Fibroblast of pulmonary artery (primary cell): ENCODE measurements around the gene KATNA1.

Experiments used
- DNase-seq: peaks from one replicate; pipeline ENCODE4 v3.0.0-alpha.2; 2010; ENCODE audit warnings: low read depth
- H3K4me3 ChIP-seq: replicated peaks from 2 replicates; pipeline ENCODE4 v1.5.1; 2011; ENCODE audit warnings: low read depth, mild to moderate bottlenecking, control low read depth, low read length, moderate library complexity
- CTCF ChIP-seq: IDR thresholded peaks from 2 replicates; pipeline ENCODE4 v1.5.1; 2011; ENCODE audit warnings: mild to moderate bottlenecking, control low read depth, low read length, inconsistent platforms; ENCODE audit errors: missing control alignments

KATNA1 gene

GRCh38 chr6:149648148-149649145 lies at the start of gene KATNA1:
TSS of gene KATNA1 (minus strand) at chr6:149648714. CDS start at chr6:149638547, 10,167 bp downstream.
- TF ChIP-seq CTCF: no peak
- DNase-seq: peak; percentile 72
- H3K4me3 ChIP-seq: peak within 1 kb of the TSS; percentile 69

GRCh38 chr6:149698175-149698574 lies 49.7 kb upstream of the KATNA1 start:
- H3K4me3 ChIP-seq: no peak overlapping the region
- no peak for TF ChIP-seq CTCF
- no peak for DNase-seq

- no peak overlapping the region for H3K4me3 ChIP-seq
- TF ChIP-seq CTCF: no peak
- DNase-seq: peak; percentile 38
These were observed 48.4 kb upstream of the KATNA1 start for GRCh38 chr6:149696901-149697300.

- no peak for DNase-seq
- H3K4me3 ChIP-seq: no peak overlapping the region
- TF ChIP-seq CTCF: no peak
These were observed 46.4 kb upstream of the KATNA1 start for GRCh38 chr6:149694921-149695320.

GRCh38 chr6:149691201-149691600 lies 42.7 kb upstream of the KATNA1 start:
- no peak overlapping the region for H3K4me3 ChIP-seq
- no peak for TF ChIP-seq CTCF
- no peak for DNase-seq

GRCh38 chr6:149686230-149686629 lies 37.7 kb upstream of the KATNA1 start:
- no peak overlapping the region for H3K4me3 ChIP-seq
- DNase-seq: no peak

More at GRCh38 chr6:149686230-149686629, 37.7 kb upstream of the KATNA1 start:
- no peak for TF ChIP-seq CTCF
